ENCODE results near the gene KPNA6. TPM values are rescaled to one million over a fixed set of nuclear protein-coding genes. Genes with fewer than 3 reads are reported as not detected.
"Not testable (repeated sequence)": the region's sequence is repeated elsewhere in the genome, so short reads cannot be mapped to it uniquely, and the experiment has no call there.

KPNA6 gene
- total RNA-seq, 2 donors from 2014 or later, result 61.8 to 77.1 TPM

DNA sequence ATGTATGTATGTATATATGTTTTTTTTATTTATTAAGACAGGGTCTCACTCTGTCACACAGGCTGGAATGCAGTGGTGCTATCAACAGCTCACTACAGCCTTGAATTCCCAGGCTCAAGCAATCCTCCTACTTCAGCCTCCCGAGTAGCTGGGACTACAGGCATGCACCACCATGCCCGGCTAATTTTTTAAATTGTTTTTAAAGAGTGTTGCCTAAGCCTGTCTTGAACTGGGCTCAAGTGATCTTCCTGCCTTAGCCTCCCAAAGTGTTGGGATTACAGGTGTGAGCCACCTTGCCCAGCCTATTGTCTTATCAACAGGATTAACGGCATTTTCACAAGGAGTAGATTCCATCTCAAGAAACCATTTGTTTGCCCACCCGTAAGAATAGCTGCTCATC is 5.6 kb downstream of the KPNA6 start:
- H3K27ac Mint-ChIP-seq; ATAC-seq (replicated peaks): not testable (repeated sequence)
- peaks cover 33% of the 10 kb centered on the region for H3K4me1 Mint-ChIP-seq

DNA sequence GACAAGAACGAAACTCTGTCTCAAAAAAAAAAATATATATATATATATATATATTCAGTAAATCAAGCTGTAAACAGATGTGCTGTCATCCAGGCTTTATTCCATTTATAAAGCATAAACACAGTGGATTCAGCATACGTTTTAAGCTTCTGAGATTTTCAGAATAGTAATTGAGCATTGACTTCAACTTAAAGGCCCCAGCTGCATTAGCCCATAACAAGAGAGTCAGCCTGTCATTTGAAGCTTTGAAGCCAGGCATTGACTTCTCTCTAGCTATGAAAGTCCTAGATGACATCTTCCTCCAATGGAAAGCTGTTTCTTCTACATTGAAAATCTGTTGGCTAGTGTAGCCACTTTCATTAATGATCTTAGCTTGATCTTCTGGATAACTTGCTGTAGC is 6.6 kb downstream of the KPNA6 start:
- ATAC-seq (replicated peaks), result no peak
- Mint-ChIP-seq H3K36me3 (ENCODE audit: low read depth) (peaks cover 36% of the 10 kb centered on the region), H3K27me3 (no peaks in the 10 kb centered on the region), H3K4me1 (peaks cover 34% of the 10 kb centered on the region), H3K4me3 (no peak overlapping the region), H3K27ac (no peak overlapping the region), H3K9me3 (no peaks in the 10 kb centered on the region)

More for the DNA sequence above, 5.6 kb downstream of the KPNA6 start:
- not testable (repeated sequence) for H3K4me3 Mint-ChIP-seq, H3K27me3 Mint-ChIP-seq, H3K9me3 Mint-ChIP-seq
- peaks cover 46% of the 10 kb centered on the region for H3K36me3 Mint-ChIP-seq (ENCODE audit: low read depth)

DNA sequence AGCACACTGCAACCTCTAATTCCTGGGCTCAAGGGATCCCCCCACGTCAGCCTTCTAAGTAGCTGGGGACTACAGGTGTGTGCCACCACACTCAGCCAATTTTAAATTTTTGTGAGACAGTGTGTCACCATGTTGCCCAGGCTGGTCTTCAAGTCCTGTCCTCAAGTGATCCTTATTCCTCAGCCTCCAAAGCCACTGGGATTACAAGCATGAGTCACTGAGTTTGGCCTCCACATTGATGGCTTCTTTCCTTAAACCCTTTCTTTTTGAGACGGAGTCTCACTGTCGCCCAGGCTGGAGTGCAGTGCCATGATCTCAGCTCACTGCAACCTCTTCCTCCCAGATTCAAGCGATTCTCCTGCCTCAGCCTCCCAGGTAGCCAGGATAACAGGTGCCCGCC is 7.6 kb downstream of the KPNA6 start:
- Mint-ChIP-seq H3K36me3 (ENCODE audit: low read depth) (peaks cover 33% of the 10 kb centered on the region), H3K4me3 (no peak overlapping the region), H3K27ac (no peak overlapping the region), H3K9me3 (no peaks in the 10 kb centered on the region), H3K4me1 (peaks cover 30% of the 10 kb centered on the region), H3K27me3 (no peaks in the 10 kb centered on the region)
- no peak for ATAC-seq (replicated peaks)

GRCh38 chr1:32116531-32116930 is 8.7 kb downstream of the KPNA6 start:
- Mint-ChIP-seq H3K27me3 (no peaks in the 10 kb centered on the region), H3K4me3 (no peak overlapping the region), H3K4me1 (peaks cover 28% of the 10 kb centered on the region), H3K27ac (no peak overlapping the region), H3K9me3 (no peaks in the 10 kb centered on the region), H3K36me3 (ENCODE audit: low read depth) (peaks cover 34% of the 10 kb centered on the region)
- no peak for ATAC-seq (replicated peaks)

GRCh38 chr1:32122151-32122550 is 14.3 kb downstream of the KPNA6 start:
- Mint-ChIP-seq H3K4me3 (no peak overlapping the region), H3K27me3 (no peaks in the 10 kb centered on the region), H3K4me1 (peaks cover 26% of the 10 kb centered on the region), H3K27ac (peak overlapping the region; percentile 24), H3K9me3 (no peaks in the 10 kb centered on the region), H3K36me3 (ENCODE audit: low read depth) (peaks cover 37% of the 10 kb centered on the region)
- no peak for ATAC-seq (replicated peaks)

DNA sequence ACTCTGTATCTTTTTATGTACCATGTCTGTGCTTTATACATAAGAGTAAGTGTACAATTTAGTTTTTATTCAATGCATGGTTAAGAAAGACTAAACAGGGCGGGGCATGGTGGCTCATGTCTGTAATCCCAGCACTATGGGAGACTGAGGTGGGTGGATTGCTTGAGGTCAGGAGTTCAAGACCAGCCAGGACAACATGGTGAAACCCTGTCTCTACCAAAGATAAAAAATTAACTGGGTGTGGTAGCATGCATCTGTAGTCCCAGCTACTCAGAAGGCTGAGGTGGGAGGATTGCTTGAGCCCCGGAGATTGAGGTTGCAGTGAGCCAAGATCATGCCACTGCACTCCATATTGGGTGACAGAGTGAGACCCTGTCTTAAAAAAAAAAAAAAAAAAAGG is 15.5 kb downstream of the KPNA6 start:
- not testable (repeated sequence) for H3K4me3 Mint-ChIP-seq; ATAC-seq (replicated peaks); H3K27me3 Mint-ChIP-seq; H3K9me3 Mint-ChIP-seq
- Mint-ChIP-seq H3K27ac (peak overlapping the region; percentile 24), H3K4me1 (peaks cover 24% of the 10 kb centered on the region), H3K36me3 (ENCODE audit: low read depth) (peaks cover 29% of the 10 kb centered on the region)

DNA sequence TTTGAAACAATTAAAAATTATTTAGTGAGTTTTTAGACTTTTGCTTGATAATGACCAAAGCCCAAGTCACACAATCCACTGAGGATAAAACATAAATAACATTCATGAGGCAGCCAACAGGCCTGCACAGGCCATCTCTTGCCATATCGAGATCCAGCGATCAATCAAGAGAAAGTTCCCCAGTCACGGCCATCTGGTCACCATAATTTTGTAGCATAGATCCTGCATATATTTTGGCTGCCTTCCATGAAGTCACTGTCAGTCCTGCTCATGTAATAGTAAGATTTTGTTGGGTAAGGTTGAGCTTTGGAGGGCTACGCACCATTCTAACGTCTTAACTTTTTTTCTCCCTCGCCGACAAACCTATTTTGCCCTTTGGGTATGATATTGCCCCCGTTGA is 17.5 kb downstream of the KPNA6 start:
- Mint-ChIP-seq H3K27me3 (no peaks in the 10 kb centered on the region), H3K27ac (no peak overlapping the region), H3K9me3 (no peaks in the 10 kb centered on the region), H3K36me3 (ENCODE audit: low read depth) (peaks cover 45% of the 10 kb centered on the region), H3K4me3 (no peak overlapping the region), H3K4me1 (peaks cover 23% of the 10 kb centered on the region)
- ATAC-seq (replicated peaks), result no peak

DNA sequence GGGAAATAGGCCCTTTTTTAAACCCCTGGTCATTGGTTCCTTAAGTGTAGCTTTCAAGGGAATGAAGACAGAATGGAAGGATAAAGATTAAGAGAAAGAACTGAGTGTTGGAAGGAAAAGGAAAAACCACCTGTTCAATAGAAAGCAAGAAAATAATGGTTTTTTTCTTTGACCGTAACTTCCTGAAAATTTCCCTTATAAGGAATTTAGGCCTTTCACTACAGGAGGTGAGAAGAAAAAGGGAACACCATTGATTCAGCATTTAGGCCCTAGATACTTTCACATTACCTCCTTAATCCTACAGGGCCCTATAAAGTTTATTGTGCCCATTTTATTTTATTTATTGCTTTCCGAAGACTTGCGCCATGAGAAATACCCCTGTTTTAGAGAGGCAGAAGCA is 18.9 kb downstream of the KPNA6 start:
- ATAC-seq (replicated peaks), result no peak

DNA sequence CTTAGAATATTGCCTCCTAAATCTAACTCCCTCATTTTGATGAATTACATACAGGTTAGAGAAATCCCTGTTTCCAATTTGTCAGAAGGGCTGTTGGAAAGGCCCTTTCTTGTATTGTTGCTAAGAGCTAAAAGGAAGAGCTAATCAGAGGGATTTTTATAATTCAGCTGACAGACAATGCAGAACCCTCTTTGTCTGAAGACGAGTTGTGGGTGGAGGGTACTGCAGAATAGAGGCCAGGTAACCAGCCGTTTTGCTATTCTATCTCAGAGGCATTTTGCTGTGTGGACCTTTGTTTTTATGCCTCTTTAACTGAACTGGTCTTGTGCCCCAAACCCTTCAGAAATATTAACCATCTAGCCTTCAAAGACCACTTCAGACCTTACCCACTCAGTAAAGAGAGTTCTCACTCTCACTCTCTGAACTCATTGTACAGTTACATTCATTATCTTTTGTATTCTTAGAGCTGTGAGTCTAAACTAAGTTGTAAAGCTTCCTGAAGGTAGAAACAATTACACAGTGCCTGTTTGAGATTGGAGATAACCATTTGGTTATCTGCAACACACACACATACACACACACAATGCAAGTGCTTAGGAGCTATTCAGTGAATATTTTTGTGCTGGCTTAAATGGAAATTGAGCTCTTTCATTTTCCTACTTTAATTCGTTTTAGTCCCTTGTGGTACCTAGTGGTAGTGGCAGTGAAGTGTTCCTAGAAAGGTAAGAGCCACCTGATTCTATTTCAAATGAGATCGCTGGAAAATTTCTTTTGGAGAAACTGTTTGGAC is 19.7 kb downstream of the KPNA6 start:
- H3K36me3 Mint-ChIP-seq (ENCODE audit: low read depth), result peaks cover 37% of the 10 kb centered on the region
- peaks cover 9% of the 10 kb centered on the region for H3K4me1 Mint-ChIP-seq
- H3K27ac Mint-ChIP-seq, result peak overlapping the region; percentile 10
- no peak overlapping the region for H3K4me3 Mint-ChIP-seq
- ATAC-seq (replicated peaks), result no peak
- no peaks in the 10 kb centered on the region for H3K9me3 Mint-ChIP-seq
- H3K27me3 Mint-ChIP-seq, result no peaks in the 10 kb centered on the region

More for the DNA sequence above, 18.9 kb downstream of the KPNA6 start:
- H3K4me3 Mint-ChIP-seq, result no peak overlapping the region
- H3K9me3 Mint-ChIP-seq, result no peaks in the 10 kb centered on the region
- peaks cover 14% of the 10 kb centered on the region for H3K4me1 Mint-ChIP-seq
- H3K27me3 Mint-ChIP-seq, result no peaks in the 10 kb centered on the region
- peaks cover 45% of the 10 kb centered on the region for H3K36me3 Mint-ChIP-seq (ENCODE audit: low read depth)
- peak overlapping the region; percentile 10 for H3K27ac Mint-ChIP-seq

DNA sequence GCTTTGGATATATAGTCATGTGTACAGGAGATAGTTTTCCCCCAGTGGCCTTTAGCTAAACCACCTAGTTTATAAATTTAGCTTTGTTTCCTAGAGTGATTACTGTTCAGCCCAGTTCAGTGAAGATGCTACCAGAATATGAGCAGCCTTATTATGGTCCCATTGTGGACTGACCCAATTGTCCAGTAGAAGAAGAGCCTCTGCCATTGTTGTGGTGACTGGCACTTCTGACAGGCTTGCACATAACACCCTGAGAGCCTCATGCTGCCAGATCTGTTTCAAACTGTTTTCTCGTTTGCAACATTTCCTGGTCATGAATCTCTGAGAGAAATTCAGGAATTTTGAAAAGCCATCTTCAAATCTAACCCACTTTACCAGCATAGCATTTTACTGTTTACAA is 20.6 kb downstream of the KPNA6 start:
- Mint-ChIP-seq H3K27me3 (no peaks in the 10 kb centered on the region), H3K4me1 (peaks cover 9% of the 10 kb centered on the region), H3K9me3 (no peaks in the 10 kb centered on the region), H3K36me3 (ENCODE audit: low read depth) (peaks cover 37% of the 10 kb centered on the region), H3K27ac (no peak overlapping the region), H3K4me3 (no peak overlapping the region)
- no peak for ATAC-seq (replicated peaks)

- peaks cover 39% of the 10 kb centered on the region for H3K36me3 Mint-ChIP-seq (ENCODE audit: low read depth)
- no peak overlapping the region for H3K4me3 Mint-ChIP-seq
- no peaks in the 10 kb centered on the region for H3K27me3 Mint-ChIP-seq
- peak overlapping the region; percentile 36 for H3K27ac Mint-ChIP-seq
- no peak for ATAC-seq (replicated peaks)
- peaks cover 9% of the 10 kb centered on the region for H3K4me1 Mint-ChIP-seq
- H3K9me3 Mint-ChIP-seq, result no peaks in the 10 kb centered on the region
Measured at GRCh38 chr1:32128964-32129363, 21.1 kb downstream of the KPNA6 start.

- not testable (repeated sequence) for H3K9me3 Mint-ChIP-seq; H3K27ac Mint-ChIP-seq; H3K27me3 Mint-ChIP-seq; ATAC-seq (replicated peaks); H3K4me3 Mint-ChIP-seq
- Mint-ChIP-seq H3K4me1 (peaks cover 14% of the 10 kb centered on the region), H3K36me3 (ENCODE audit: low read depth) (peaks cover 64% of the 10 kb centered on the region)
Measured at GRCh38 chr1:32133950-32134280, 26.1 kb downstream of the KPNA6 start.

DNA sequence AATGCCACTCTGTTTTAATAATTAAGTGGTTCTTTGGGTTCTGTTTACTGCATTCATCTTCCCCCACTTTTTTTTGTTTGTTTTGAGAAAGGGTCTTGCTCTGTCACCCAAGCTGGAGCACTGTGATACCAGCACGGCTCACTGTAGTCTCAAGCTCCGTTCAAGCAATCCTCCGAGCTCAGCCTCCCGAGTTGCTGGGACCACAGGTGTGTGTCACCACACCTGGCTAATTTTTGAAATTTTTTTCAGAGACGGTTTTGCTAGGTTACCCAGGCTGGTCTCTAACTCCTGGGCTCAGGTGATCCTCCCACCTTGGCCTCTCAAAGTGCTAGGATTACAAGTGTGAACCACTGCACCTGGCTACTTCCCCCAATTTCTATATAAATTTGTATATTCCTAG is 29.3 kb downstream of the KPNA6 start:
- Mint-ChIP-seq H3K36me3 (ENCODE audit: low read depth) (peaks cover 49% of the 10 kb centered on the region), H3K4me1 (peaks cover 28% of the 10 kb centered on the region), H3K27ac (peak overlapping the region; percentile 34), H3K27me3 (no peaks in the 10 kb centered on the region), H3K4me3 (no peak overlapping the region), H3K9me3 (no peaks in the 10 kb centered on the region)
- ATAC-seq (replicated peaks), result no peak

DNA sequence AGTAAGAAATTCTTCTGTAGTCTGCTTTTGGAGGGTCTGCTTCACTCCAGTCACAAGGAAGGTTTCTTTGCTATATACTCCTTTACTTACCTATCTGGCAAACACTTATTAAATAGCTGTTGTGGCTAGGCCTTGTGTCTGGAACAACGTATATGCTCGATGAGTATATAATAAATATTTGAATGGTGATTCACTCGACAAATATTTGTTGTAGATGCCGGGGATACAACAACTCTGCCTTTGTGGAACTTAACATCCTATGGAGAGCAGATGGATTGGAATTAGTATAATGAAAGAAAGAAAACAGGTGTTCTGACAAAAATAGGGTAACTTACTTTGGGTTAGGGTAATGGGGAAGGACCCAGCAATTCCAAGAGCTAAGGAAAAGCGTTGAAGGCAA is 31.1 kb downstream of the KPNA6 start:
- peaks cover 34% of the 10 kb centered on the region for H3K4me1 Mint-ChIP-seq
- H3K36me3 Mint-ChIP-seq (ENCODE audit: low read depth), result peaks cover 41% of the 10 kb centered on the region
- no peak overlapping the region for H3K4me3 Mint-ChIP-seq

DNA sequence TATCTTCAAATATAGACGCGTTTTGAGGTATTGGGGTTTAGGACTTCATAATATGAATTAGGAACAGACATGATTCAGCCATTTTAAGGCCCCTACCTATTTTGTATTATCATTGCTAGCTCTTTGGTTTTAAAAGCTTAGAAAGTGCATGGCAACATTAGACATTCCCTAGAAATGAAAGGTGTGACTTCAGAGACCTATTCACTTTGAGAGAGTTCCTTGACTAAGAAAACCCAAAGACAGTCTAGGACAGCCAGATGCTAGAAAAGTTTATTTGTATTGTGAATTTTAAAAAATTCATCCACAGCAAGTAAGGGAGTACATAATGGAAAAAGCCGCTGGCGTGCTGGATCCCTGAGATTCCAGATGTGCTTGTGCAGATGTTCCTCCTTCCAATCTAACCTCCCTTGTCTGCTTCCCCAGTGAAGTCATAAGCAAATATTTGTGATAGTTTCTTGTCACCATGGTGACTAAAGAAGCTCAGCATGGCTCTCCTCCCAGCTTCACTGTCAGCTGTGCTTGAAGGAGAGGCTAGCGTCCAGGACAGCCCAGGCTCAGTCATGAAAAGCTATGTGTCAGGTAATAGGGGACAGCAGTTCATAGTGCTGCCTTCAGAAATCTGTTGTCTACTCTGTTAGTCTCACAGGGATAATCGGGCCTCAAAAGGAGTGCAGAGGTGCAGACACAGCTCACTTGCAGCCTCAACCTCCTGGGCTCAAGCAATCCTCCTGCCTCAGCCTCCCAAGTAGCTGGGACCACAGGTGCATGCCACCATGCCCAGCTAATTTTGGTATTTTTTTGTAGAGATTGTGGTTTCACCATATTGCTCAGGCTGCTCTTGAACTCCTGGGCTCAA is 34.8 kb downstream of the KPNA6 start:
- no peak overlapping the region for H3K4me3 Mint-ChIP-seq
- H3K4me1 Mint-ChIP-seq, result peaks cover 32% of the 10 kb centered on the region
- no peak for ATAC-seq (replicated peaks)
- peaks cover 29% of the 10 kb centered on the region for H3K36me3 Mint-ChIP-seq (ENCODE audit: low read depth)
- H3K27me3 Mint-ChIP-seq, result no peaks in the 10 kb centered on the region
- H3K9me3 Mint-ChIP-seq, result no peaks in the 10 kb centered on the region
- H3K27ac Mint-ChIP-seq, result no peak overlapping the region

More for the DNA sequence above, 31.1 kb downstream of the KPNA6 start:
- no peaks in the 10 kb centered on the region for H3K27me3 Mint-ChIP-seq
- H3K27ac Mint-ChIP-seq, result peak overlapping the region; percentile 34
- ATAC-seq (replicated peaks), result no peak
- H3K9me3 Mint-ChIP-seq, result no peaks in the 10 kb centered on the region
